AG04449 (cell line): ENCODE results near the gene DZIP3.

ENCODE experiments used
- CTCF ChIA-PET: fragments of 350-600 bp; formaldehyde crosslinking; extraction: SDS; loops from one replicate; lab custom pipeline; 2021; ENCODE audit warnings: antibody characterized with exemption; lab: Yijun Ruan, JAX
- POLR2A ChIA-PET: fragments of 400-600, 350-600 bp; formaldehyde crosslinking; extraction: SDS; loops from one replicate; lab custom pipeline; 2020; ENCODE audit warnings: antibody characterized with exemption, inconsistent platforms; lab: Yijun Ruan, JAX
- DNase-seq: peaks from one replicate; pipeline ENCODE4 v3.0.0-alpha.2; 2010; ENCODE audit warnings: low read depth, low spot score
- H3K4me3 ChIP-seq: 2 replicates; pipeline ENCODE4 v1.5.1; 2011; ENCODE audit warnings: low read depth, mild to moderate bottlenecking, control low read depth, low read length
- CTCF ChIP-seq: IDR thresholded peaks from one replicate; pipeline ENCODE4 v1.5.1; 2011; ENCODE audit warnings: mild to moderate bottlenecking, moderate library complexity, low read length, control low read depth, inconsistent platforms; ENCODE audit not compliant: insufficient read depth; ENCODE audit errors: missing control alignments

Gene DZIP3

GRCh38 chr3:108589081-108589997 lies at the start of gene DZIP3, which contains the start of gene CIP2A:
TSS of gene DZIP3 (plus strand) at chr3:108589722. CDS start at chr3:108605407, 15,685 bp downstream.
TSS of gene CIP2A (minus strand) at chr3:108589438. CDS start at chr3:108589375, 63 bp downstream.
- POLR2A ChIA-PET, result interaction anchor here (0.7 to 1.0 kb wide), 2 partner anchors 12 to 175 kb away, joined by 3 to 4 read pairs; no protein-coding TSS in a partner anchor
- CTCF ChIA-PET, result interaction anchor here (1.1 to 2.9 kb wide), 3 partner anchors 9 to 37 kb away, joined by 4 to 9 read pairs (median 4); no protein-coding TSS in a partner anchor
- peak within 1 kb of the TSS; percentile 96 for H3K4me3 ChIP-seq
- DNase-seq, result peak; percentile 58
- no peak for TF ChIP-seq CTCF

GRCh38 chr3:108546247-108546646 lies 43.3 kb upstream of the DZIP3 start:
- no peak for DNase-seq
- CTCF ChIA-PET, result interaction anchor here (1.0 to 2.3 kb wide), 3 partner anchors 57 to 619 kb away, joined by 3 to 9 read pairs (median 4); no protein-coding TSS in a partner anchor
- no peak overlapping the region for H3K4me3 ChIP-seq
- no peak for TF ChIP-seq CTCF
- POLR2A ChIA-PET, result no interaction called here

GRCh38 chr3:108546692-108547091 lies 42.8 kb upstream of the DZIP3 start:
- H3K4me3 ChIP-seq, result no peak overlapping the region
- POLR2A ChIA-PET, result no interaction called here

GRCh38 chr3:108548304-108548703 lies 41.2 kb upstream of the DZIP3 start:
- ChIA-PET CTCF (no interaction called here), POLR2A (no interaction called here)
- no peak for TF ChIP-seq CTCF
- DNase-seq, result peak; percentile 7
- H3K4me3 ChIP-seq, result no peak overlapping the region

More at GRCh38 chr3:108546692-108547091, 42.8 kb upstream of the DZIP3 start:
- no peak for TF ChIP-seq CTCF
- CTCF ChIA-PET, result interaction anchor here (1.0 to 2.3 kb wide), 3 partner anchors 57 to 619 kb away, joined by 3 to 9 read pairs (median 4); no protein-coding TSS in a partner anchor
- no peak for DNase-seq

GRCh38 chr3:108548886-108549285 lies 40.6 kb upstream of the DZIP3 start:
- TF ChIP-seq CTCF, result no peak
- CTCF ChIA-PET, result no interaction called here
- POLR2A ChIA-PET, result no interaction called here

More at GRCh38 chr3:108548886-108549285, 40.6 kb upstream of the DZIP3 start:
- H3K4me3 ChIP-seq, result no peak overlapping the region
- no peak for DNase-seq
